Measurements from ENCODE around the gene SFT2D3. TPM values are rescaled to one million over a fixed set of nuclear protein-coding genes. Genes with fewer than 3 reads are reported as not detected.
A peak's percentile ranks its signal among the peaks of the same experiment; 100 is the strongest.

SFT2D3 gene
- total RNA-seq, 2 experiments from 2014 or later = 4.8 to 5.5 TPM

DNA sequence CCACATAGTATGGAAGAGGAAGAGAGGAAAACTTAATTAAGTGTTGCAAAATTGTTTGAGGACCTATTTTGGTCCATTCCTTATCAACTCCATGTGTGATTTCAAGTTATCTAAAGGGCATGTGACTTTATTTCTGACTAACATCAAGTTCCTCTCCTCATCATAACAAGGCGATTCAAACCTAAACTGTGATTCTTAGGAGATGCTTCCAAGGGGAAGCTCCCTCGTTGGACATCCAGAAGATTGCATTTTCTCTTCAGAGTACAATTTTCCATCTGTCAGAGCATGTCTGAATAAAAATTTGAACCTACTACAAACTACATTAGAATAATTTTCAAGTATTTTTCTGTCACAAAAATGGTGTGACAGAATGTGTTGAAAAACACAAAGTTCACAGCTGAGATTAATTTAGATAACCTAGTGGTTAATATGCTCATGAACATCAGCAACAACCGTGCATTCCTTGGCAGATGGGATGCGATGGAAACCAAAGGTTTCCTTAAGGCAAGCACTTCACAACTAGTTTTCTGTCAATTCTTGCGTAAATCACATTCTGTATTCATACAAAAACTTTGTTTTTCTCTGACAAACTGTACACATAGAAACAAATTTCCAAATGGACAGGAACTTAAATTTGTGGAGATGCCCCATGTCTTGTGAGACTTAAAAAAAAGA, 4.2 kb downstream of the SFT2D3 start:
- peaks cover 53% of the 10 kb centered on the region for H3K36me3 Mint-ChIP-seq (ENCODE audit: low read depth)
- peak overlapping the region; percentile 3 for H3K27ac Mint-ChIP-seq
- no peaks in the 10 kb centered on the region for H3K27me3 Mint-ChIP-seq (ENCODE audit: low read depth)
- peaks cover 36% of the 10 kb centered on the region for H3K4me1 Mint-ChIP-seq (ENCODE audit: low read depth)
- no peak overlapping the region for H3K4me3 Mint-ChIP-seq
- DNase-seq (no peak), ATAC-seq (no peak)
- CTCF ChIA-PET = interaction anchor here (2.9 kb wide), 1 partner anchor 114 kb away, joined by 13 read pairs; no protein-coding TSS in a partner anchor
- POLR2A ChIA-PET = interaction anchor here (0.6 kb wide), 1 partner anchor 323 kb away, joined by 3 read pairs; the partner anchor contains the start of gene SAP130
- no peaks in the 10 kb centered on the region for H3K9me3 Mint-ChIP-seq (ENCODE audit: insufficient read depth)

DNA sequence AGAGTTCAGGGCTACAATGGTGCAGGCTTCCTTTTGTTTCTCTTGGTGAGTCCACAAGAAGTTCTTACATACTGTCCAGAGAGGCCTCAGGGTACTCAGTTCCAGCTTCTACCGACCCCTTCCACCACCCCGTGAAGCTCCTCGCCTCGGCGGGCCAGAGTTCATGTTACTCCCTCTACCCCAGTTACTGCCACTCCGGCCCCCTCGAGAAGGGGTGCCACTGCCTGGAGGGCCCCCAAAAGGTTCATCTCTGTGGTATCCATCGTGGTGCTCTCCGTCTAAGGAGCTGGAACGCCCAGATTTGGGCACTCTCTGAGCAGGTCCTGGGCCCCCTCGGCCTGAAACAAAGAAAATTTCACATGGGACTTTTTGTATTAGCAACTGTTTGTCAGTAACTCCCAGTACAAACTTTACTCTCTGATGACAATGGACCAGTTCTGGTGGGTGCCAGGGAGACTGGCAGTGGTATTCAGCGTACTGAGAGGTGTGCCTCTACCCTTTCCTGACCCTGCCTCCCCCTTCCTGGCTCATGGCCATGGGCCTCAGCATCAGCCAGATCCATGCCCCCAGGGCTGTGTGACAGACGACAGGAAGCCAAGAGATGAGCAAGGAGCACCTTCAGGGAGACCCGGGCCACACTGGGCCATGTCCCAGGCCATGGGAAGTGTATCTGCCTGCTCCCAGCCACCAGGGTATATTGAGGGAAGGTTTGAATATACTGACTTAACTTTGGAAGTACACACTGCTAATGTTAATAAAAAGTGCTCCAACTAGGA, 5.1 kb downstream of the SFT2D3 start:
- H3K27ac Mint-ChIP-seq = no peak overlapping the region
- H3K4me1 Mint-ChIP-seq (ENCODE audit: low read depth) = peaks cover 31% of the 10 kb centered on the region
- ATAC-seq (no peak), DNase-seq (no peak)
- no peaks in the 10 kb centered on the region for H3K9me3 Mint-ChIP-seq (ENCODE audit: insufficient read depth)
- ChIA-PET POLR2A (no interaction called here), CTCF (interaction anchor here (0.8 to 2.9 kb wide), 2 partner anchors 115 kb away, joined by 3 to 13 read pairs; no protein-coding TSS in a partner anchor)
- no peaks in the 10 kb centered on the region for H3K27me3 Mint-ChIP-seq (ENCODE audit: low read depth)
- no peak overlapping the region for H3K4me3 Mint-ChIP-seq
- H3K36me3 Mint-ChIP-seq (ENCODE audit: low read depth) = peaks cover 56% of the 10 kb centered on the region

DNA sequence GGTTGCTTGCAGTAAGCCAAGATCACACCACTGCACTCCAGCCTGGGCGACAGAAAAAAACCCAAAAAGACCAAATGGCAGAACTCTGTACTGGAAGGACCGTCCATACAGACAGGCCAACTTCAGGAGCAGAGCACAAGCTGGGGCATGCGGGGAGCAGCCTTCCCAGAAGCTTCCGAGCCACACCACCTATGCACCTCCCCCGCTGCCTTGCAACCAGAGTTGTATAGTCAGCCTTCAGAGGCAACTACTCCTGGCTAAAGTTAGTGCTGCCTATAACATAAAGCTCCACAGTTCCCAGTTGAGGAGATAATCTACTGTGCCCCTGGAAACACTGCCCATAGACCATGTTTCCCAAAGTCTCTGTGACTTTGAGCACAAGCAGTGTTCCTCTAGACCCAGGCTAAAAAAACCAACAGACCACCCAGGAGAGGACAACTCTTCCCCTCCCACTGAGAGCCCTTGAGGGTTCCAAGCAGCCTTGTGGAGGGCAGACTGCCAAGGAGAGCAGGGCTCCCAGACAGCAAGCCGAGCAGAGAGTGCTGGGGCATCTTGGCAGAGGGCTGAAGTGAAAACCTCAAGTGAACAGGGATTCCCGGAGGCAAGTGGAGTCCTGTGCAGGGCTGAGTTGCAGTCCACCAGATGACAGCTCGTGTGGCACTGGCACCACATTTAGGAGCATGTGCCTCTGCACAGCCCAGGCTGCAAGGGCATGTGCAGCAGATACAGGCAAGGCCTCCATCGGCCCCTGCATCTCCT, 6.8 kb downstream of the SFT2D3 start:
- ATAC-seq (peak; percentile 8), DNase-seq (no peak)
- no peak overlapping the region for H3K27ac Mint-ChIP-seq
- H3K4me3 Mint-ChIP-seq = no peak overlapping the region
- peaks cover 21% of the 10 kb centered on the region for H3K4me1 Mint-ChIP-seq (ENCODE audit: low read depth)
- POLR2A ChIA-PET = no interaction called here
- no peaks in the 10 kb centered on the region for H3K27me3 Mint-ChIP-seq (ENCODE audit: low read depth)
- CTCF ChIA-PET = no interaction called here
- H3K36me3 Mint-ChIP-seq (ENCODE audit: low read depth) = peaks cover 48% of the 10 kb centered on the region
- no peaks in the 10 kb centered on the region for H3K9me3 Mint-ChIP-seq (ENCODE audit: insufficient read depth)

DNA sequence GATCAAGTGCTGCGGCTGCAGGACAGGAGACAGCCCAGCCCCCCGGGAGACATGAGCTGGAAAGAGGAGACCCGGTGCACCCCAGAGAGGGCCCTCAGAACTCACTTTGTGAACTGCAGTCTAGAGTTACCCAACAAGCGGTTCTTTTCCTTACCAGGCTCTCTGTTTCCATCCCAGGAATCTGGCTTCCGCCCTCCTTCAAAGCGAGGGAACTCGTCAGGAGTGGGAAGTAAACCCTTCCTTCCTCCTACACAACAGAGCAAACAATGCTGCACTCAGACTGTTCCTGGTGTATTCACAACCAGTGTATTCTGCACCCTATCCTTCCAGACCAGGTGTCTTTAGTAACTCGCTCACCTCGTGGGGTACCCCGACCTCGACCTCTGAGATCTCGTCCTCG, 8.0 kb downstream of the SFT2D3 start:
- ATAC-seq (no peak), DNase-seq (no peak)
- ChIA-PET POLR2A (no interaction called here), CTCF (interaction anchor here (0.8 kb wide), 1 partner anchor 118 kb away, joined by 4 read pairs; no protein-coding TSS in a partner anchor)
- H3K27ac Mint-ChIP-seq = no peak overlapping the region
- H3K36me3 Mint-ChIP-seq (ENCODE audit: low read depth) = peaks cover 44% of the 10 kb centered on the region
- H3K4me3 Mint-ChIP-seq = no peak overlapping the region
- no peaks in the 10 kb centered on the region for H3K9me3 Mint-ChIP-seq (ENCODE audit: insufficient read depth)
- H3K4me1 Mint-ChIP-seq (ENCODE audit: low read depth) = peaks cover 10% of the 10 kb centered on the region
- no peaks in the 10 kb centered on the region for H3K27me3 Mint-ChIP-seq (ENCODE audit: low read depth)

DNA sequence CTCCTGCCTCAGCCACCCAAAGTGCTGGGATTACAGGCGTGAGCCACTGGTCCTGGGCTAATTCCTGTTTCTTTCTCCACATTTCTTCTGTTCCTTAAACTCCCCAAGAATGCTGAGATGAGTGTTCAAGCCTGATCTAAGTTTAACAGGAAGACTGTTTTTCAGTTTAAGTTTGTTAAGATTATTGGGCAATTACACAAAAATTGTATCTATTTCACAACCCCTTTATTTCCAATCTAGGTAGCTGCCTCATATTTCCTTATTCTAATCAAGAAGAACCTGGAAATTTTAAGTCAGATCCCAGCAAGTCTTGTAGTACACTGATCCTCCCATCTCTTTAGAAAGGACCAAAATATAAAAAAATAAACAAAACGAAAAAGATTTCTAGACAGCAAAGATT, 11.7 kb downstream of the SFT2D3 start:
- Mint-ChIP-seq H3K36me3 (ENCODE audit: low read depth) (peaks cover 32% of the 10 kb centered on the region), H3K27me3 (ENCODE audit: low read depth) (no peaks in the 10 kb centered on the region), H3K4me3 (no peak overlapping the region), H3K9me3 (ENCODE audit: insufficient read depth) (no peaks in the 10 kb centered on the region), H3K27ac (no peak overlapping the region), H3K4me1 (ENCODE audit: low read depth) (no peaks in the 10 kb centered on the region)
- CTCF ChIA-PET = no interaction called here
- POLR2A ChIA-PET = interaction anchor here (1.4 kb wide), 1 partner anchor 11 kb away, joined by 6 read pairs; the partner anchor contains the start of gene SFT2D3
- DNase-seq (no peak), ATAC-seq (no peak)

DNA sequence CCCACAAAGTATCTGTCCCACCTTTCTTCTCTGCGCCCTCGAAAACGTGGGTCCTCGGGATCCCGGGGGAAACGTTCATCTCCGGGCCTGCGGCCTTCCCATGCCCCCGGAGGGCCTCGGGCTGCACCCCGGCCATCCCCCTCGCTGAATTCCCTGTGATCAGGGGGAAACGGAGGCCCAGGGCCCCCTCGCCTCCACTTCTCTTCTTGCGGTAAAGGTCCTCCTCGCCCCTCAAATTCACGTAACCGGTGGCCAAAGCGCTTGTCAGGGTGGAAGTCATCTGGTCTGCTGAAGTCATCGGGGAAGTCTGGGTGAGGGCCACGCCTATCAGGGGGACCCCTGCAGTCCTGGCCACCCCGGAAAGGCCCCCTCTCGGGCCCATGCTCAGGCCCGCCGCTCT, 12.3 kb downstream of the SFT2D3 start:
- ATAC-seq = no peak
- H3K27me3 Mint-ChIP-seq (ENCODE audit: low read depth) = no peaks in the 10 kb centered on the region
- POLR2A ChIA-PET = no interaction called here
- no peak overlapping the region for H3K4me3 Mint-ChIP-seq
- no peak overlapping the region for H3K27ac Mint-ChIP-seq
- H3K36me3 Mint-ChIP-seq (ENCODE audit: low read depth) = peaks cover 35% of the 10 kb centered on the region
- CTCF ChIA-PET = interaction anchor here (1.5 kb wide), 1 partner anchor 11 kb away, joined by 3 read pairs; no protein-coding TSS in a partner anchor
- no peaks in the 10 kb centered on the region for H3K4me1 Mint-ChIP-seq (ENCODE audit: low read depth)
- H3K9me3 Mint-ChIP-seq (ENCODE audit: insufficient read depth) = no peaks in the 10 kb centered on the region
- DNase-seq = no peak

DNA sequence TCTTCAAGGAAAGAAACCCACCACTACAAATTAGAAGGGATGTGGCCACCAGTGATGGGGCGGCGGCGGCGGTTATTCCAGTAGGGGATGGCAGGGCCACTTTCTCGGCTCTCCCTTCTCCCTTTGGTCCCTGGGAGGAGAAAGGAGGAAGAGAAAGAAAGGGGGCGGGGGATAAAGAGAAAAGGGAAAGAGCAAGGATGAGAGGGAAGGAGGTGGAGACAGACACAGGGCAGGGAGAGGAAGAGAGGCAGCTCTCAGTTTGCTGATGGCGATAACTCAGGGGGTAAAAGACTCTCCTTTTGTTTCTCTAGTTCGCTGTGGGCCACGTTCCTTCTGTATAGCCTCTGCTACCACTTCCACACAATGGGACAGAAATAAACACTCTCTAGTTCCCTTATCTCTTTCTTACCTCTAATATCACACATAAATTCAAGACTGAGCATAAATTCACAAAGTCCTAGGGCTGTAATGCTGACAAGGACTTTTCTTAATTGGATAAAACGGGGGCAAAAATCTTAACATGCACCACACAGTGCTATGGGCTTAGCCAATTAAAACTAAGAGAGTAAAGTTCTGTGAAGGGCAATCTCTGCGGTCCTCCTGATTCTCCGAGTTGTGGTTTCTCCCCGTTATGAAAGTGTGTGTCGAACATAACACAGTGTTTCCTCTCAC, 14.6 kb downstream of the SFT2D3 start:
- CTCF ChIA-PET = no interaction called here
- no peak overlapping the region for H3K27ac Mint-ChIP-seq
- no peaks in the 10 kb centered on the region for H3K9me3 Mint-ChIP-seq (ENCODE audit: insufficient read depth)
- H3K4me3 Mint-ChIP-seq = no peak overlapping the region
- POLR2A ChIA-PET = no interaction called here
- H3K27me3 Mint-ChIP-seq (ENCODE audit: low read depth) = no peaks in the 10 kb centered on the region
- no peak for ATAC-seq
- H3K36me3 Mint-ChIP-seq (ENCODE audit: low read depth) = peaks cover 34% of the 10 kb centered on the region
- H3K4me1 Mint-ChIP-seq (ENCODE audit: low read depth) = no peaks in the 10 kb centered on the region
- DNase-seq = no peak

DNA sequence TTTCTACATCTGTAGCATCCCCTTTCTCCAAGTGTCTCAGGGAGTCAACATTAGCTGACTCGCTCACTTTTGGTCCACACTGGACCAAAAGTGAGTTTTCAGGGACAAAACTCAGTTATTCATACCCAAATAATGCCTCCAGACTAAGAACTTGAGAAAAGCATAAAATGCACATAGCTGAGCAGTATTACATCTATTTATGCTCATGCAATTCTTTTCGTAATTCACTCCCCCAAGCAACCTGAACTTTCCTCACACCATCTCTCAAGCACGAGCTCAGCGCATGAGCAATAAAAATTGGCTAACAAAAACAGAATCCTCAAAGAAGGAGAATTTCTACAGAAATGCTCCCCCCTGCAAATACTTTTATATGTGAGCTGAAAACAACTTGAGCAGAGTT, 17.0 kb downstream of the SFT2D3 start:
- ChIA-PET CTCF (interaction anchor here (1.7 kb wide), 1 partner anchor 68 kb away, joined by 7 read pairs; no protein-coding TSS in a partner anchor), POLR2A (interaction anchor here (1.6 kb wide), 1 partner anchor 15 kb away, joined by 5 read pairs; no protein-coding TSS in a partner anchor)
- Mint-ChIP-seq H3K4me1 (ENCODE audit: low read depth) (peaks cover 2% of the 10 kb centered on the region), H3K27ac (no peak overlapping the region), H3K27me3 (ENCODE audit: low read depth) (no peaks in the 10 kb centered on the region), H3K36me3 (ENCODE audit: low read depth) (peaks cover 51% of the 10 kb centered on the region), H3K9me3 (ENCODE audit: insufficient read depth) (no peaks in the 10 kb centered on the region), H3K4me3 (no peak overlapping the region)
- ATAC-seq (no peak), DNase-seq (no peak)

DNA sequence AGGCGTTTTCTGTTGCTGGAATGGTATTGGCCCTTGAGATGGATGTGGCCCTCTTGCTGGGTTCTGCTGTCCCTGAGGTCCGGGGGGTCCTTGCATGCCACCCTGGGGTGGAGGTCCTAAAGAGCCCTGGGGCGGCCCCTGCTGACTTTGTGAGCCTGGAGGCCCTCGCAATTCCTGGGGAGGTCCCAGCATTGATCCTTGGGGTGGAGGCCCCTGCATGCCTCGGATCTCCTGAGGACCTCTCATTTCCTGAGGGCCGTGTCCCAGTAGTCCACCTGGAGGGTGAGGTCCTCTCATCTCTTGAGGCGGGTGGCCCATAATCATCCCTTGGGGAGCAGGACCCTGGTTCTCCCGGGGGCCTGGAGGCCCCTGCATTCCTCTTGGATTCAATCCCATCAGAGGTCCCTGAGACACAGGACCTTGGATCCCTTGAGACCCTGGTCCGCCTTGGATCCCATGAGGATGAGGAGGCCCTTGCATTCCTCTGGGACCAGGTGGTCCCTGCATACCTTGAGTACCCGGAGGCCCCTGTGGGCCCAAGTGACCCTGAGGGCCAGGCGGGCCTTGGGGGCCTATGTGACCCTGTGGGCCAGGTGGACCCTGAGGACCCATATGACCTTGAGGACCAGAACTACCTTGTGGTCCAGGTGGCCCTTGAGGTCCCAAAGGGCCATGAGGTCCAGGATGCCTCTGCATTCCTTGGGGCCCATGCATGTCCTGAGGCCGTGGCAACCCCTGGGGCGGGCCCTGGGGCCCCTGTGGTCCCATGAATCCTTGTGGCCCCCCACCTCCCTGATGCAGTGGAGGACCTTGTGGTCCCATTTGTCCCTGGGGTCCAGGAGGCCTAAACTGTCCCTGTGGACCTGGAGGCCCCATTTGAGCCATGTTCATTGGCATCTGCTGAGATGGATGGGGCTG, 18.3 kb downstream of the SFT2D3 start:
- POLR2A ChIA-PET = interaction anchor here (1.6 kb wide), 1 partner anchor 16 kb away, joined by 5 read pairs; no protein-coding TSS in a partner anchor
- Mint-ChIP-seq H3K4me1 (ENCODE audit: low read depth) (peaks cover 2% of the 10 kb centered on the region), H3K9me3 (ENCODE audit: insufficient read depth) (no peaks in the 10 kb centered on the region), H3K27ac (no peak overlapping the region), H3K27me3 (ENCODE audit: low read depth) (no peaks in the 10 kb centered on the region), H3K4me3 (no peak overlapping the region), H3K36me3 (ENCODE audit: low read depth) (peaks cover 55% of the 10 kb centered on the region)
- ATAC-seq (peak; percentile 30), DNase-seq (no peak)
- CTCF ChIA-PET = no interaction called here

DNA sequence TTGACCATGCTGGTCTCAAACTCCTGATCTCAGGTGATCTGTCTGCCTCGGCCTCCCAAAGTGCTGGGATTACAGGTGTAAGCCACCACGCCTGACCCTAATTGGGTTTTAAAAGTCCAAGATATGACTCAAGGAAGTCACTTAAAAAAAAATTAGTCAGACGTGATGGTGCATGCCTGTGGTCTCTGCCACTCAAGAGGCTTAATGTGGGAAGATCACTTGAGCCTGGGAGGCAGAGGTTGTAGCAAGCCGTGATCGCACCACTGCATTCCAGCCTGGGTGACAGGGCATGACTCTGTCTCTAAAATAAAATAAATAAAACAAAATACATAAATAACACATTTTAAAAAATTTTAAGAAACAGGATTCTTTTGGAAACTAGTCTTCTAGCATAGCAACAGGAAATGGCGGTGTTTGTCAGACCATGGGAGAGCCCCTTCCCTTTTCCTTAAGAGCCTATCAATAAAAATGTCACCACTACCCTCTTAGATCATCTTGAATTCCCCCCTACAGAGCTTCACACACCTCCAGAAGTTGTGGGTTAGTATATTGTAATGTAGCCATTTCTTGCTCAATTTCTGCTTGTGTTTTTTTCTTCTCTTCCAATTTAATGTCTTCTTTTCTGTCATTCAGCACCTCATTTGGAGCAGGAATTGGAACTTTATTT, 20.1 kb downstream of the SFT2D3 start:
- Mint-ChIP-seq H3K4me3 (no peak overlapping the region), H3K27ac (no peak overlapping the region), H3K36me3 (ENCODE audit: low read depth) (peaks cover 51% of the 10 kb centered on the region), H3K27me3 (ENCODE audit: low read depth) (no peaks in the 10 kb centered on the region), H3K9me3 (ENCODE audit: insufficient read depth) (no peaks in the 10 kb centered on the region), H3K4me1 (ENCODE audit: low read depth) (peaks cover 2% of the 10 kb centered on the region)
- ChIA-PET CTCF (no interaction called here), POLR2A (no interaction called here)
- ATAC-seq (no peak), DNase-seq (no peak)
